ENCODE data around the gene SMIM26.

SMIM26 gene

GRCh38 chr20:18578581-18578980 lies 11.3 kb downstream of the SMIM26 start:
- DNase-seq (ENCODE audit: low read depth in 4 of 4, low spot score in 1 of 4) = no peak

DNA sequence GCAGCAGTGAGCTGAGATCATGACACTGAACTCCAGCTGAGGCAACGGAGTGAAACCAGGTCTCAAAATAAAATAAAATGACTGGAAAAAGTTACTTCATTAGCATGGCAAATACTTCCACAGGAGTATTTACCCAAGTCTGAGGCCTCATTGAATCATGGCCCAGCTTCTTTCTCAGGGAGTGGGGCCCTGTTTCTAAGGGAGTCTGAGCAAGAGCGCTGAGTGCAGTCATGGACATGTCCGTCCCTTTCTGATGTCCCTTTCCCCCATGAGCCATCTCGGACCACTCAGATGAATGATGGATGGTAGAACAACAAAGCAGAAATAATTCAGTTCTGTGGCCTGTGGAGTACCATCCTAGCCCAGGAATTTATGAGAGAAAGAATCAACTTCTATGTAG lies 12.8 kb downstream of the SMIM26 start:
- no peak for DNase-seq (ENCODE audit: low read depth in 4 of 4, low spot score in 1 of 4)

GRCh38 chr20:18585134-18585533 lies 17.9 kb downstream of the SMIM26 start:
- DNase-seq (ENCODE audit: low read depth in 4 of 4, low spot score in 1 of 4) = no peak

GRCh38 chr20:18587665-18588573 lies 20.7 kb downstream of the SMIM26 start, which contains the start of gene DTD1:
Gene DTD1 (plus strand): TSS chr20:18588054. CDS start chr20:18588073, 19 bp downstream.
- DNase-seq (ENCODE audit: low read depth in 4 of 4, low spot score in 1 of 4) = peak; percentile 73 to 89 (median 78)

- no peak for DNase-seq (ENCODE audit: low read depth in 4 of 4, low spot score in 1 of 4)
Measured at GRCh38 chr20:18588574-18588933, 21.3 kb downstream of the SMIM26 start.

GRCh38 chr20:18589941-18590674 lies 22.9 kb downstream of the SMIM26 start:
- DNase-seq (ENCODE audit: low read depth in 4 of 4, low spot score in 1 of 4) = no peak

- DNase-seq (ENCODE audit: low read depth in 4 of 4, low spot score in 1 of 4) = no peak
Measured at GRCh38 chr20:18596270-18596669, 29.0 kb downstream of the SMIM26 start.

- no peak for DNase-seq (ENCODE audit: low read depth in 4 of 4, low spot score in 1 of 4)
Measured at GRCh38 chr20:18609741-18610140, 42.5 kb downstream of the SMIM26 start.

DNA sequence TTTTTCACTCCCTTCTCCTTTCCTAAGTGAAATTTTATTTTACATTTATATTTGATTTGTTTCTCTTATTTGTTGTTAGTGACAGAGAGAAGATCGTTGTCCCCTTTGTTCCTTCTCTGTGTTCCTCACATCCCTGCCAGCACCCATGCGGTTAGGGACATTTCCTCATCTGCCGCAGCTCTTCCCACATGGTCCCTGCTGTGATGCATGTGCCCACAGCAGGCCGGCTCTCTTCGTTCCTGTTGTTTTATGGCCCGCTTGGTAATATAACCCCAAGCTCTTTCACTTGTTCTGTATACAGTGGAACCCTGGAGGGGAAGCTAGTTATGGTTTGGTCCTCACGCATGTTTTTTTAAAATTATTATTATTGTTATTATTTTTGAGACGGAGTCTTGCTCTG lies 44.3 kb downstream of the SMIM26 start:
- no peak for DNase-seq (ENCODE audit: low read depth in 4 of 4, low spot score in 1 of 4)

- DNase-seq (ENCODE audit: low read depth in 4 of 4, low spot score in 1 of 4) = no peak
Measured at GRCh38 chr20:18613553-18613952, 46.3 kb downstream of the SMIM26 start.

GRCh38 chr20:18614244-18614643 lies 47.0 kb downstream of the SMIM26 start:
- DNase-seq (ENCODE audit: low read depth in 4 of 4, low spot score in 1 of 4) = no peak

DNA sequence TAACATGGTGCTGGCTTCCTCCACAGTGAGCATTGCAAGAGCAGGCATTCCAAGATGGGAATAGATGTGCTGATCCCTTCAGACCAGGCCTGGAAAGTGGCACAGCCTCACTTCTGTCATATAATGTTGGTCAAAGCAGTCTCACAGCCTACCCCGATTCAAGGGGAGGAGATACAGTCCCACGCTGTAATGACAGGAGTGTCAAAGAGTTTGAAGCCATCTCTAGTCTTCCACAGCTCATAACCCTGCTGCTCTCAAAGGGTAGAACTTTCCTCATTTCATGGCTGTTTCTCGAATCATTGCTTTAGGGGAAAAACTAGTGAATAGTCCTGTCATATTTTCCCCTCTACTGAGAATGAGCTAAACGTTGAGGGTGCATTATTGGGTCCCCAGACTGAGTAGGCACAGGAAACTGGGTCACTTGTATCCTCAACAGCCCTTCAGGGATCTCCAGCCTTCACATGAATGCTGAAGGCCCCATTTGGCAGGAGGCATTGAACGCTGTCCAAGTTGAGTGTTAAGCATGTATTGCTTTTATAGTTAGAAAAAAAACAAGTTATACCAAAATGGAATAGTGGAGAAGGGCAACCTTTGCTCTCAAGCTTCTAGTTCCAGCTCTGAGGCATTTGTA lies 47.9 kb downstream of the SMIM26 start:
- no peak for DNase-seq (ENCODE audit: low read depth in 4 of 4, low spot score in 1 of 4)
